Dedifferentiated amniotic fluid mesenchymal stem cell (primary cell): Measurements from ENCODE around the gene RAD51B.

ENCODE experiments used
- DNase-seq: peaks from one replicate; pipeline ENCODE4 v3.0.0-alpha.2; 2016; ENCODE audit errors: extremely low spot score

The RAD51B gene

GRCh38 chr14:68439676-68440075 lies 620.1 kb downstream of the RAD51B start:
- DNase-seq, result no peak

- DNase-seq, result no peak
Observed at GRCh38 chr14:68440820-68441219, 621.2 kb downstream of the RAD51B start.

DNA sequence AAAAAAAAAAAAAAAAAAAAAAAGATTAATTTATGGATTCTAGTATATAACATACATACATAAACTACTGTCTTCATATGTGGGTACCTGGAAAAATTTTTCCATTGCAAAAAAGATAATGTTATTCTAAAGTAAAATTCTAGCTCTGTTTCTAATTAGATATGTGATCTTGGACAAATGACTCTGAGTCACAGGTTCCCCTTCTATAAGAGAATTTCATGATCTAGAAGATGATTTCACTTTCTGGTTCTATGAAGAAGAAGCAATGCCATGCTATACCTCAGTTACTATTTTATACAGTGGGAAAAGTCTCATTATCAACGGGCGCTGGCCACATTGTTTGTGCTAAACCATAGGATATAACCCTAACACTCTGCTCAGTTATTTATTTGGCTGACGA lies 622.0 kb downstream of the RAD51B start:
- DNase-seq, result no peak

DNA sequence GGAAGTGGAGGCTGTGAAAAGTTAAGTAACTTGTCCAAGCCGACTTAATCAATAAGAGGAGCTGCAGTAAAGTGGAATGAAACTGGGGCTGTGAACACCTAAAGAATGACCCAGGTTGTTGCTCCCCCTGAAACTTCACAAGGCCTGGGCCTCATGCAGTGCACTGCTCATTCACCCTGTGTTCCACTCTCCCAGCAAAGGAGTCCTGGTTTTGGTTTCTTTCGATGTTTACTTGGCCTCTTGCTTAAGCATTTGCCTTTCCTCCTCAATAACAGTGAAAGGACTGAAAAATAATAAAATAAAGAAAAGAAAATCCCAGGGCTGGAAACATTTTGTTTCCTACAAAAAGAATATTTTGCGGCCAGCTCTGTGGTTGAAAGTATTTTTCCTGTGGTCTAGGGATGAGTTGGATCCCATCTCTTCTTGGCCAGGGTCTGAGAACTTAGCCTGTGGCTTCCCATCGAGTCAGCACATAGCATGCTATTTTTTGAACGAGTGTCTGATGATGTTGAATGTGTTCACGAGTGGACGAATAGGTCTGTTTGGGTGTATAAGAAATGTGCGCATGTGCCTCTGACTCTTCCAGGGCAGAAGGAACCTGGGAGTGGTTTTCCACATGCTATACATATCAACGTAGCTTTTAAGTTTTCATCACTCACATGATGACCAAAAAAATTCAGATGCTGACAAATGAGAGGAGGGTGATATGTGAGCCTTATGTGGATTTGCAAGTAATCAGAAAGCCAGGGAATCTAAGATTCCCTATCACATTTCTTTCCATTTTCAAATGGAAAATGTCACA lies 623.5 kb downstream of the RAD51B start:
- peak; percentile 66 for DNase-seq

GRCh38 chr14:68444449-68445168 lies 625.0 kb downstream of the RAD51B start:
- no peak for DNase-seq

DNA sequence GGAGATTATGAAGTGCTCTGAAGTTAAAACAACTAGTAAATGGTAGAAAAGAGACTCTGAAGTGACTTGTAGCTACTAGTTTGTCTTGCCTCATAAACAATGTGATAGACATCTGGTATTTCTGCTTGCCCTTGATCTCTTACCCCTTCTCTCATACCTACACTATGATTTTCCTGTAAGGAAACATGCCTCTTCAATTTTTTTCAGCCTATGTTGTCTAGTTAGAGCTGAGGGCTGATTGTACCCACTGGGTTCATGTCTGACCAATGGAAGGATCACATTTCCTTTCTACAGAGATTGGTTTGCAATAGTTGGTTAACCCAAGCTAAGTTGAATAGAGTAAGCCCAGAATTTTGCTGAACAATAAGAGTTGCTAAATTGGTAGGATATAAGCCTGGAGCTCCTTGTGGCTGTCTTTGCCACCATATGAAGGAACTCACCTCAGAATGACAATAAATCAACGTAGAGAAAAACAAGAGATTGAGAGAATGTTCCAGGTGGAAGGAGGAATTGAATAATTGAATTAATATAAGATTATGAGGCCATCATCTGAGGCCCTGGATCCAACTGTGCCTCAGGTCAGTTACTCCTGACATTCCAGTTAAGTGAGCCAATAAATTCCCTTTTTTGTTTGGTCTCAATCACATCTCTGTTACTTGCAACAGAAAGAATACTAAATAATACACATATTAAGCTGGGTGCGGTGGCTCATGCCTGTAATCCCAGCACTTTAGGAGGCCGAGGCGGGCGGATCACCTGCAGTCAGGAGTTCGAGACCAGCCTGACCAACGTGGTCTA lies 626.9 kb downstream of the RAD51B start:
- DNase-seq, result no peak

- DNase-seq, result no peak
Observed at GRCh38 chr14:68447581-68448251, 628.1 kb downstream of the RAD51B start.

DNA sequence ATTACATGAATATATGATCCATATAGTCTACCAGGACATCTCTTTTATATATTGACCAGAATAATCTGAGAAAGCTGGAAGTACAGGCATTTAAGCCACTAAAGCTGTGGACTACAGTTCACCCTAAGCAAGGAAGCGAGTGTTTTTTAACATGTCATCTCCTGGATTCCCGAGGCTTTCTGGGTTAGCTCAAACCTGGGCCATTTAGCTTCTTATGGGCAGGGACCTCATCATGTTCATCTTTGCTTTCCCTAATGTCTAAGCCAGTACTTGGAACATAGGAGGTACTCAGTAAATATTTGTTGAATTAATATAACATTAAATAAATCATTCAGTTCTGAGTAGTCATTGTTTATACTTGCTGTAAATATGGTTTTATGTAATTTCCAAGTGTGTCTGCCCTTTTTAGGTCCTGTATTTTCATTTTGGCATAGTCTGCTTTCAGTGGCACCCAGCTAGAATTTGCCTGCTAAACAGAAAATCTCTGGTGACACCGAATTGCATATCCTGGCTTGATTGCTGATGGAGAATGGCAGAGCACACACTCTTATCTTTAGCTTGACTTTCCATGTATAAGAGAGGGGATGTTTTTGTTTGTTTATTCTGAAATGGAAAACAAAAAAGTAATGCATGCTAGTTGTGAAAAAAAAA lies 628.8 kb downstream of the RAD51B start:
- DNase-seq, result no peak

GRCh38 chr14:68449561-68450181 lies 630.1 kb downstream of the RAD51B start:
- no peak for DNase-seq

DNA sequence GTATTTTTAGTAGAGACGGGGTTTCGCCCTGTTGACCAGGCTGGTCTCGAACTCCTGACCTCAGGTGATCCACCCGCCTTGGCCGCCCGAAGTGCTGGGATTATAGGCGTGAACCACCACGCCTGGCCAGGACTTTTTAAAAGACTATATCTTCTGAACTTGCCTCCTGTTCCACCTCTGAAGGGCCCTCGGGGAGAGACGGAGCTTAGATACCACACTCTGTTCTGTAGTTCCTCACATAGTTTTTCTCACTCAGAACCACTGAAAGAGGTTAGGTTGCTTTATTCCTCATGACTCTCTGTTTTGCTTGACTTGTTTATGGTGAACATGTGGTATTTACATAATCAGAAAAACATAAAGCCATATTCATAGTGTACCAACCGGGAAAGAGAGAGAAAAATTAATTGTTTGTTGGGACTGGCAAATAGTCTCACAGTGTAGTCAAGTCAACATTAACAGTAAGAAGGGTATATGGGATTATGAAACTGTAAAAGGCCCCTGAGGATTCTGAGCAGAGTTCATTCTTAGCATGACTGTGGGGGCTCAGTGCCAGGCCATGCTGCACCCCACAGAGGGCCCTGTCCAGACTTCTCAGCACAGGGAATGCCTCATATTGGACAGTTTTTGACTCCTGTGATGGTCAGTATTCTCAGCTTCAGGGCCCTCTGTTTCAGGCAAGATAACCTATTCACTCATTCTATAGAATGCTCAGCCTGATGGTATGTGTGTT lies 631.0 kb downstream of the RAD51B start:
- no peak for DNase-seq

DNA sequence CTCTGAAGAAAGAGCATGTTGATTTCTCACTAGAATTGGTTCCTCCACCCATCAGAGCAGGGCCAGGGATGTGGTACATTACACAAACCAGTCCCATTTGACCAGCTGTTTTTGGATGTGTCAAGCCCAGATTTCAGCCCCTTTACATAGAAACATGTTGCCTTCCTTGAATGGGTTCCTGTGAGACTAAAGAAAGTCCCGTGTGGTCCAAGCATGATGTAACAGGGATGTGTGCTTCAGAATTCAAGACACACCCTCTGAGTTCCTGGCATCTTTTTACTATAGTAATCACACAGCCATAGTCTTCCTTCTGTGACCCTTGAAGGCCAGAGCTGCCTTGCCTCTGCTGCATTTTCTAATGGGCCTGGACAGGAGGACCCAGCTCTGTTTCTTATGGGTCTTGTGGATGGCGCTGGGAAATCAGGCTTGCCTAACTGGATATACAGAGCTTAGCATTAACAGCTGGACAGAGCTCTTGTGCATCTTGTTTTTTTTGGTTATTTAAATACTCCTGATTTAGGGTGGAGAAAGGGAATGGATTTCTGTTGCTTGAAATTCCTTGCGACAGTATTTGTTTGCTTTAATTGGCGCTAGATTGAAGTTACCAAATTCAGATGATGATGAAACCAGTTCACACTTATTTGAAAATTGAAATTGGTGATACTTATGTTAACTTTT lies 632.3 kb downstream of the RAD51B start:
- DNase-seq, result peak; percentile 57

DNA sequence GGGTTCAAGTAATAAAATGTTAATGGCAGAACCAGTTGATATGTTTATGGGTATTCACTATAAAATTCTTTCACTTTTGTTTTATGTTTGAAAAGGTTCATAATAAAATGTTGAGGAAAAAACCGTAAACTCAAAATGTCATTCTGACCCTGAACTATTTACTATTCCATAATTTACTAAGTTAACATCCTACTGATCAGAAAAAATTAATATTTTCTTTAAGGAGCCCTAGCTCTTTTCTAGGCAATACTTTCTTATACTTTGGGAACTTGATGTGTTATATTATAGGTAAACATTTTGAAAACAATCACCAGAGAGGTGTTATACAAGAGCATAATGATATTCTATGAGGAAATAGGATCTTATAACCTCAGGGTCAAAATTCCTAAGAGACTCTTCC lies 638.7 kb downstream of the RAD51B start:
- no peak for DNase-seq

GRCh38 chr14:68458840-68459469 lies 639.4 kb downstream of the RAD51B start:
- DNase-seq, result no peak

GRCh38 chr14:68459480-68460136 lies 640.0 kb downstream of the RAD51B start:
- DNase-seq, result no peak

DNA sequence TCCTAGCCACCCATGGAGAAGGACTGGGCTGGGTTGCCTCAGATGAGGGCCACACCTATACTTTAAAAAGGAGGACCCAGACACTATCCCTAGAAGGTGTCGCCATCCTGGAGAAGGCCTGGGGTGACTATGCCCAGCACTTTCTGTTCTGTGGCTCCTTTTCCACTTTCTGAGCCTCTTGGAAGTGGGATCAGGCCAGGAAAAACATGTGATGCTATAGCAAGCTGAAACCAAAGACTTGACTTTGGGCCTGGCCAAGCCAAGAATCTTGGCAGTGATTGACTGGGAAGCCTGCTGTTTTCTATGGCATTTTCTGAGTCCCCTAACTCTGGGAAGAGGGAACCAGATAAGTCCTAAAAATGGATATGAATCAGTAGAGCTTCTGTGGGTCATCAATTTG lies 641.0 kb downstream of the RAD51B start:
- DNase-seq, result no peak

- DNase-seq, result no peak
Observed at GRCh38 chr14:68461086-68461485, 641.5 kb downstream of the RAD51B start.

DNA sequence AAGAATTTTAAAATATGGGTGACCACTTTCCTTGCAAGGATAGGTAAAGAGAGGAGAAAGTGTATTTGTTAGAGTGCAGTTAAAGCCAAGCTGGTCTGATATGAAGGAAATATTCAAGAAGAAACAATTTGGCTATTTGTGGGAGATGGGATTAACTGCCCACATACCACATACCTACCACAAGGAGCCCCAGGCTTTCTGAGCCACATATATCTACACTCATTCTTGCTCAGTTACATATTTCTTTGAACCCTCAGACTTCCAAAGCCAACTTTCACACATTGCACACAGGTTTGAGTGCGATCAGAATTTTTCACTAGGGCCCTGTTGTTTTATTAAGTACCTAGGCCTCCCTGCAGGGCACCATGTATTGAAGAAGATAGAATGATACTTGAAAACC lies 643.1 kb downstream of the RAD51B start:
- DNase-seq, result no peak

DNA sequence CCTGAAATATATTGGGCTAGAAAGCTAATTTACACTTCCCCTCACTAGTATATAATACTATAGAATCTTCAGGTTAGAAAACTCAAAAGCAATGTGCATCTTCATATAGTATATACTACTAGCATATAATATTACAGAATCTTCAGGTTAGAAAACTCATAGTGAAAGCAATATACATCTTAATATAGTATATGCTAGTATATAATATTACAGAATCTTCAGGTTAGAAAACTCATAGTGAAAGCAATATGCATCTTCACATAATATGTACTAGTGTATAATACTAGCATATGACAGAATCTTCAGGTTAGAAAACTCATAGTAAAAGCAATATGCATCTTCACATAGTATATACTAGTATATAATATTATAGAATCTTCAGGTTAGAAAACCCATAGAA lies 643.7 kb downstream of the RAD51B start:
- DNase-seq, result no peak
